HG03045 (cell line): ENCODE data around the gene PODXL2.

Source experiments
- ATAC-seq: cut with Tn5 transposase; IDR thresholded peaks from one replicate; pipeline ENCODE4 v1.9.1; 2021; ENCODE audit warnings: mild to moderate bottlenecking, moderate library complexity; ENCODE audit not compliant: unreplicated experiment

The PODXL2 gene, protein sequence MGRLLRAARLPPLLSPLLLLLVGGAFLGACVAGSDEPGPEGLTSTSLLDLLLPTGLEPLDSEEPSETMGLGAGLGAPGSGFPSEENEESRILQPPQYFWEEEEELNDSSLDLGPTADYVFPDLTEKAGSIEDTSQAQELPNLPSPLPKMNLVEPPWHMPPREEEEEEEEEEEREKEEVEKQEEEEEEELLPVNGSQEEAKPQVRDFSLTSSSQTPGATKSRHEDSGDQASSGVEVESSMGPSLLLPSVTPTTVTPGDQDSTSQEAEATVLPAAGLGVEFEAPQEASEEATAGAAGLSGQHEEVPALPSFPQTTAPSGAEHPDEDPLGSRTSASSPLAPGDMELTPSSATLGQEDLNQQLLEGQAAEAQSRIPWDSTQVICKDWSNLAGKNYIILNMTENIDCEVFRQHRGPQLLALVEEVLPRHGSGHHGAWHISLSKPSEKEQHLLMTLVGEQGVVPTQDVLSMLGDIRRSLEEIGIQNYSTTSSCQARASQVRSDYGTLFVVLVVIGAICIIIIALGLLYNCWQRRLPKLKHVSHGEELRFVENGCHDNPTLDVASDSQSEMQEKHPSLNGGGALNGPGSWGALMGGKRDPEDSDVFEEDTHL

DNA sequence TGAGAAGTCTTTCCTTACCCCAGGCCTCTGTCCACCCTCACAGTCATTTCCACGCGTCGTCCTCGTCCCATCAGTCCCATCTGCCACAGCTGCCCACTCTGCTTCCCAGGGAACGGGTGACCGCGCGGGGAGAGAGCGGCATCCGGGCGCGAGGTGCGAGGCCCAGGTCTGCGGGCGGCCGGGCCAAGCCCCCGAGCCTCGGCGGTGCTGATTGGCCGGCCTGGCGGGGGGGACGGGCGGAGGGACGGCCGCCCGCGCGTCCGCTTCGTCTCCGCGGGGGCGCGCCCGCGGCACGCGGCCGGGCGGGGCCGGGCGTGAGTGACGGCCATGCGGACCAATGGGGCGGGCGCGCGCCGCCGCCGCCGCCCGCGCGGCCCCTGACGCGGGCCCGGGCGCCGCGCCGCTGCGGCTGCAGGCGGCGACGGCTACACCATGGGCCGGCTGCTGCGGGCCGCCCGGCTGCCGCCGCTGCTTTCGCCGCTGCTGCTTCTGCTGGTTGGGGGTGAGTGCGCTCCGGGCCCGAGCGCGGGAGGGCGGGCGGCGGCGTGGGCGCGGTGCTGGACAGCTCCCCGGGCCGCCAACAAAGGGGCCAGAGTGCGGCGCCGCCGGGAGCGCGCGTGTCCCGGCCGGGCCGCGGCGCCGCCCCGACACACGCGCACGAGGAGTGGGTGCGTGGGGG lies at the start of gene PODXL2:
TSS of gene PODXL2 (plus strand) at position 398 of the 679 bp plus-strand sequence. CDS start at position 433, 35 bp downstream.
- no peak for ATAC-seq

DNA sequence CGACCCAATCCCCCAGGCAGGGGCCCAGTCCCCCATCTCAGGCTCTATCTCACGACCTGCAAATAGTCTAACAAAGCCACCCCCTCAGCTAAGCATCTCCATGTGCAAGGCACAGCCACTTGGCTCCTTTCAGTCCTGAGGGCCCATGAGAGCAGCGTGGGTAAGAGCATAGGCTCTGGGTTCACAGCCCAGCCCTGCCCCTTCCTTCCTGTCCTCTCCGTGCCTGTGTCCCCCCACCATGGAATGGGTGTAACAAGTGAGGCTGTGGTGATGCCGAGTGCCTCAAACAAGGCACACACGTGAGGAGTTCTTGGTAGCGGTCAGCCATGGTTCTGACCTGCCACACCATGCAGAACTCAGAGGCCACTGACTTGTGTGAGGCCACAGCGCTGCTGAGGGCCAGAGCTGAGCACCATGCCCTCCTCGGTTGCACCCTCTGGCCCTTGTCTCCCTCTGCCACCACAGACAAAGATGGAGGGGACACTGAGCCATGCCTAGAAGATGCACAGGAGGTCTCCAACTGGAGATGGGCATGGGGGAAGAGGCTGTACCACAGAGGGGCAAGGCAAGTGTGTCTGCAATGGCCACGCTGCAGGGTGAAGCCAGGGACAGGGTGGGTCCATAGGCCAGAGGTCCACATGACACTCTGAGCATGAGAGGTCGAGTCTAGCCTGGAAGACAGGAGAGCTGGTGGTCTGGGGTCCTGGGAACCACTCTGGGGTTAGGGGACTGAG lies 48.5 kb upstream of the PODXL2 start:
- ATAC-seq: no peak

DNA sequence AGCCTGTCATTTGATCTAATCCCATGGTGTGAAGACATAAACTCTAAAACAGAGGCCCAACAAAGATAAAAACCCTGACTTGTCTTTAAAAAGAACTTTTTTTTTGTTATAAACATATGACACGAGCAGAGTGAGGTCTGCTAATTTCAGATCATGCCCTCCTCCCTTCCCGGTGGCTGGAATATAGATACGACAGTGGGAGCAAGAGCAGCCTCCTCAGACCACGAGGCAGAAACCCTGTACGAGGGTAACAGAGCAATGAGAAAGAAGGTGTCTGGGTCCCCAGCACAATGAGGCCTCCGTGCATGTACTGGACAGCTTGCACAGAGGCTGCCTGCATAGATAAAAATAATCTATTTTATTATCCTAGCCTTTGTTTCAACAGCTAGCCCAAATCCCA lies 44.3 kb upstream of the PODXL2 start:
- ATAC-seq: no peak

- ATAC-seq: no peak
Observed at GRCh38 chr3:127585163-127585812, 43.7 kb upstream of the PODXL2 start.

- ATAC-seq: no peak
Observed at GRCh38 chr3:127585813-127586413, 43.1 kb upstream of the PODXL2 start.

DNA sequence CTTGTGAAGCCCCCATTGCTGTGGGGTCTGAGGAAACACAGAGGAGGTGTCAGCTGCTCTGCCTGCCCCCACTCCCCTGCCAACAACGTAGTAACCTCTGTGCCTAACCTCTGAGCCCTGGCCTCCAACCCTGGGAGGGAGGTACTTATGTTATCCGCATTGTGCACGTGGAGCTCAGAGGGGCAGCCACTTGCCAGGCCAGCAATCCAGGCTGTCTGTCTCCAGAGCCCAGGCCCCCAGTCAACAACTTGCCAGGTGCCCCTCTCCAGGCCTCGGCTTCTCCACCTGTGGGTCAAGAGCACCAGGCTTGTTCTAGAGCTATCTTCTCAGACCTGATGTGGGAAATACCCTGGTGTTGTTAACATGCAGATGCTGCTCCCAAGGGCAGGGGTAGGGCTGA lies 41.1 kb upstream of the PODXL2 start:
- ATAC-seq: no peak

- no peak for ATAC-seq
Observed at GRCh38 chr3:127588806-127589577, 40.0 kb upstream of the PODXL2 start.

DNA sequence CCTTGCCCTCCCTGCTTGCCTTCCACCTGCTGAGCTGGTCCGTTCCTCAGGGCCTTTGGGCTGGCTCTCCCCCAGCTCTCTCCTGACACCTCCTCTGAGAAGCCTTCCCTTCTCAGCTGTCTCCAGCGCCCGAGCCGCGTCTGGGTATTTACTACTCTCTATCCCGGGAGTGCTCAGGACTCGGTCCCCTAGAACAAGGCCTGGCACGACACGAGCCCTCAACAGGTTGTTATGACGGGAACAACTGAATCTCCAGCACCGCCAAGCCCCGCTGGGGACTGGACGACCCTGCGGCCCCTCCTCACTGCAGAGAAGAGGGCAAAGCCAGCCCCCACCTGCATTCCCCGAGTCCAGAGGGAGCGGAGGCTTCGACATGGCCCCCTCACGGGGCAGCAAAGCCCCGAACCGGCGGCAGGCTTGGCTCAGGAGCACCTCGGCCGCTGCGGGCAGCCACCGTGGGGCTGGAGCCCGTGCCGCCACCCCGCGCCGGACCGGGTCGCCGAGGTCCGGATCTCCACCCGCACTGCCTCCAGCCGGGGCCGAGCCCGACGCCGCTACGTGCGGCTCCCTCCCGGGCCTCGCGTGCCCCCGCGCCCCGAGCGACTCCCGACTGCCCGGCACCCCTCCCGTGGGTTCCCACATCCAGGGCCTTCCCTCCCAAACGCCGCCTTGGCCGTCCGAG lies 39.2 kb upstream of the PODXL2 start:
- peak; percentile 7 for ATAC-seq

- ATAC-seq: peak; percentile 35
Observed at GRCh38 chr3:127590282-127590592, 38.7 kb upstream of the PODXL2 start.

DNA sequence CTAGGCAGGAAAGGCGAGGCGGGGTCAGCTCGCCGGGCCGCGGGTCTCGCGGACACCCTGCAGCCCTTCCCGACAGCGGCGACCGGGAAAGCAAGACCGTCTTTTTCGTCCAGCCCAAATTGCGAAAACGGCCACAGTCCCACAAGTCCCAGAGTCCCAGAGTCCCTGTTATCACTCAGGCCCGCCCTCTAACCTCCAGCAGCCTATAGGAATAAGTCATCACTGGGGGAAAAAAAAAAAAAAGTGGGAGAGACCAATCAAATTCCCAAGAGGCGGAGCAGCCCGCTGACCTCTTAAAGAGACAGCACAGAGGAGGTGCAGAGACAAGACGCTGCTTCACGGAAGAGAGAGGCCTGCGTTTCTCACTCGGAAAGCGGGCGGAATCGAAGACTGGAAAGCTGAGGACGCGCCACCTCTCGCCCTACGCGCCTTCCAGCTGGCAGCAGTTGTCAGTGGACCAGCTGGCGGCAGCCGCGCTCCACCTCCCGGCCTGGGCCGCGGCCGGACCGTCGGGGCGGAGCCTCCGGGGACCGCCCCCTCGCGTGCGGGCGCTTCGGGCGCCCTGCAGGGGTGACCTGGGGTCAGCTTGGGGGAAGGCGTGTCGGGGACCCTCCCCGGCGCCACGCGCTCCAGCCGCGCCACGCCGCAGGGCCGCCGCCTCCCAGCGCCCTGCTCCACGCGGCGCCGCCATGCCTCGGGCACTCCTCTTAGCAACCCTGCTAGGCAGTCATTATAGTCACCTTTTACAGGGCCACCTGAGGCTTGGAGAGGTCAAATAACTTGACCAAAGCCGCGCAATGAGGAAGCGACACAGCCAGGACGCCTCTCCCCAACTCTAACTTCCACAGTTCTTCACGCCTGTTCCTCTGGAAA lies 38.2 kb upstream of the PODXL2 start, which contains the start of gene TPRA1:
TSS of gene TPRA1 (minus strand) at position 141 of the 873 bp plus-strand sequence. CDS start 10,587 bp downstream, outside the sequence.
- ATAC-seq: peak; percentile 76

DNA sequence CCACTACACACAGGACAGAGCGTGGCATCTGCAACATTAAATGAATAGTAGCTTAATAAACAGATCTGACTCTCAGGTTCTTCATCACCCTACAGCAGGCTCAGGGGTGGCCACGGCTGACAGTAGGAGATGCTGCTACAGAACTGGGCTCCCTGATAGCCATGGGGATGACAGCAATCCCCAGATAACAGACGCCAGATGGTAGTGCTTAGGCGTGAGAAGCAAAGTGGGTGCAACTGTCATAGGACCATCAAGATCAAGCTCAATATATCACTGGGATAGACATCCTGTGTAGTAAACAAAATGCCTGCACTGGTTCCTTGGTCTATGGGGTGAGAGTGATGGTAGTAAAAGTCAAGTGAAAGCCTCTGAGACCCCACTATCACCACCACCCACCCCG lies 35.8 kb upstream of the PODXL2 start:
- no peak for ATAC-seq

- ATAC-seq: no peak
Observed at GRCh38 chr3:127595303-127595702, 33.7 kb upstream of the PODXL2 start.

GRCh38 chr3:127597020-127597771 lies 31.8 kb upstream of the PODXL2 start:
- no peak for ATAC-seq

DNA sequence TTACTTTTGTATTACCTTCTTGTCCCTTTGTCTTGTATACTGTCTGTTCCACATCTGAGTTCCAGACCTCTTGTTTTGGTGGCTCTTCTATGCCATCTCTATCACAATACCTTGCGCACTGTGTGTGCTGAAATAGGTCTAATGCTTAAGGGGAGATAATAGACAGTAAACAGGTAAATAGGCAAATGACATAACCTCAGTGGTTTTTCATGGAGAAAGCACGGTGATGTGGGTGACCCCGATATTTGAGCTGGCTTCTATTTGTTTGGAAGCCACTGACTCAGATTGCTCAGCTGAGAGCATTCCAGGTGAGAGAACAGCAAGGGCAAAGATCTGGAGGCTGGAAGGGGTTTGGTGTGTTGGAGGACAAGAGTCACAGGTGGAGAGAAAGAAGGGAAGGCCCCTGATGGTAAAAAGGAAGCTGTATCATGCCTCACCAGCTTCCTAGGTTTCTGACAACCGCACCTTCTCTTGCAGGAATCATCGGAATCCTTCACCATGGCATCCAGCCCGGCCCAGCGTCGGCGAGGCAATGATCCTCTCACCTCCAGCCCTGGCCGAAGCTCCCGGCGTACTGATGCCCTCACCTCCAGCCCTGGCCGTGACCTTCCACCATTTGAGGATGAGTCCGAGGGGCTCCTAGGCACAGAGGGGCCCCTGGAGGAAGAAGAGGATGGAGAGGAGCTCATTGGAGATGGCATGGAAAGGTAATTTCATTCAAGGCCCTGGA lies 30.0 kb upstream of the PODXL2 start:
- ATAC-seq: no peak

- no peak for ATAC-seq
Observed at GRCh38 chr3:127600749-127601456, 28.1 kb upstream of the PODXL2 start.

DNA sequence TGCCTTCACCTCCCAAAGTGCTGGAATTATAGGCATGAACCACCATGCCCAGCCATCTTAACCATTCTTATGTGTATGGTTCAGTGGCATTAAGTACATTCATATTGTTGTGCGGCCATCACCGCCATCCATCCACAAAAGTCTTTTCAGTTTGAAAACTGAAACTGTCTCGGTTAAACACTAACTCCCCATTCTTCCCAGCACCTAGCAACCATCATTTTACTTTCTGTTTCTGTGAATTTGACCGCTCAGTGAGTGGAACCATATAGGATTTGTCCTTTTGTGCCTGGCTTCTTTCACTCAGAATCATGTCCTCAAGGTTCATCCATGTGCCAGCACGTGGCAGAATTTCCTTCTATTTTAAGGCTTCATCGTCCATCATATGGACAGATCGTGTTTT lies 24.9 kb upstream of the PODXL2 start:
- no peak for ATAC-seq
